ENCODE results near the gene KRTAP5-3.

KRTAP5-3 gene

DNA sequence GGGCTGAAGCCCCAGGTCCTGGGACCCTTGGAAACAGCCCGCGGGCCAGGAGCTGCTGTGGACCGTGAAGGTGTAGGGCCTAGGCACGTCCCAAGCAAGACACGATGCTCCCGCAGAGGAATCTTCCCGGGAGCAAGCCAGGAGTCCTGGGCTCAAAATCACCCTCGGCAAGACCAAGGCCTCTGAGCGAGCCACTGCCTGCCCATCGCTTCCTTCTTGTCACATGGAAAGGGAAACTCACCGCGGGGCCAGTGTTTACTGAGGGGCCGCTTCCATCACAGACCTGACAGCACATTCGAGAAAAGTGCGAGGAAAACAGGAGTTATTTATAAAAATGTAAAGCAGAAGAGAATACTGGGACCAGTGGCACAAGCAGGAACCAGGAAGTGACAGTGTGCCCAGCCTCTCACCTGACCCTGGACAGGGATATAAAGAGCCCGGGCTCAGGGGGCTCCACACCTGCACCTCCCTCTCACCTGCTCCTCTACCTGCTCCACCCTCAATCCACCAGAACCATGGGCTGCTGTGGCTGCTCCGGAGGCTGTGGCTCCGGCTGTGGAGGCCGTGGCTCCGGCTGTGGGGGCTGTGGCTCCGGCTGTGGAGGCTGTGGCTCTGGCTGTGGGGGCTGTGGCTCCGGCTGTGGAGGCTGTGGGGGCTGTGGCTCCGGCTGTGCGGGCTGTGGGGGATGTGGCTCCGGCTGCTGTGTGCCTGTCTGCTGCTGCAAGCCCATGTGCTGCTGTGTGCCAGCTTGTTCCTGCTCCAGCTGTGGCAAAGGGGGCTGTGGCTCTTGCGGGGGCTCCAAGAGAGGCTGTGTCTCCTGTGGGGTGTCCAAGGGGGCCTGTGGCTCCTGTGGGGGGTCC lies 21.3 kb upstream of the KRTAP5-3 start, which contains the start of gene KRTAP5-5:
TSS of gene KRTAP5-5 (plus strand) at position 450 of the 860 bp plus-strand sequence. CDS start at position 516, 66 bp downstream.
- H3K27me3 ChIP-seq (ENCODE audit: control insufficient read depth in 1 of 2, insufficient read depth in 1 of 2, low read length in 2 of 2), result peaks cover 72 to 89% of the 10 kb centered on the region in 2 experiments
- H2AK5ac ChIP-seq (ENCODE audit: low read length, severe bottlenecking), result no peak within 1 kb of the TSS
- no peak within 1 kb of the TSS for H2BK120ac ChIP-seq (ENCODE audit: low read depth, low read length)
- H3K4ac ChIP-seq (ENCODE audit: low read depth in 1 of 2, low read length in 2 of 2), result no peak within 1 kb of the TSS
- no peak within 1 kb of the TSS for H3K18ac ChIP-seq (ENCODE audit: low read depth in 1 of 2, low read length in 2 of 2)
- H3K36me3 ChIP-seq (ENCODE audit: control insufficient read depth in 1 of 2, insufficient read depth in 2 of 2, low read depth in 1 of 2, low read length in 2 of 2), result no peaks in the 10 kb centered on the region
- no peak within 1 kb of the TSS for H2BK15ac ChIP-seq (ENCODE audit: low read depth, poor library complexity, severe bottlenecking)
- H4K91ac ChIP-seq (ENCODE audit: low read length), result no peak within 1 kb of the TSS
- H3K4me2 ChIP-seq (ENCODE audit: low read length, poor library complexity, severe bottlenecking), result no peak within 1 kb of the TSS
- H2BK5ac ChIP-seq (ENCODE audit: low read depth, low read length, poor library complexity, severe bottlenecking), result no peak within 1 kb of the TSS
- no peaks in the 10 kb centered on the region for H3K79me1 ChIP-seq (replicated peaks; ENCODE audit: low read length, poor library complexity, severe bottlenecking)
- H2BK12ac ChIP-seq (ENCODE audit: low read length in 2 of 2), result no peak within 1 kb of the TSS
- H3K4me3 ChIP-seq (ENCODE audit: insufficient read depth in 1 of 2, low read depth in 1 of 2, low read length in 2 of 2), result no peak within 1 kb of the TSS
- H3K4me1 ChIP-seq (ENCODE audit: control insufficient read depth, insufficient read depth, low read depth, low read length), result no peaks in the 10 kb centered on the region
- no peak within 1 kb of the TSS for H3K9ac ChIP-seq (ENCODE audit: low read length)
- H4K8ac ChIP-seq (ENCODE audit: low read length), result peak within 1 kb of the TSS; percentile 25
- H3K9me3 ChIP-seq (ENCODE audit: control insufficient read depth, low read length), result peaks cover 4% of the 10 kb centered on the region
- H3K27ac ChIP-seq (ENCODE audit: low read length, poor library complexity, severe bottlenecking), result no peak within 1 kb of the TSS
- no peak within 1 kb of the TSS for H2AFZ ChIP-seq (ENCODE audit: low read depth, low read length)
- WGBS, result 85% methylated on average over 23 of the region's 26 CpGs
- peak within 1 kb of the TSS in 1 of 2 experiments; percentile 57 for H3K14ac ChIP-seq (ENCODE audit: low read length in 2 of 2)
- H3K23ac ChIP-seq (ENCODE audit: low read length in 2 of 2), result no peak within 1 kb of the TSS
- DNase-seq, result no peak

DNA sequence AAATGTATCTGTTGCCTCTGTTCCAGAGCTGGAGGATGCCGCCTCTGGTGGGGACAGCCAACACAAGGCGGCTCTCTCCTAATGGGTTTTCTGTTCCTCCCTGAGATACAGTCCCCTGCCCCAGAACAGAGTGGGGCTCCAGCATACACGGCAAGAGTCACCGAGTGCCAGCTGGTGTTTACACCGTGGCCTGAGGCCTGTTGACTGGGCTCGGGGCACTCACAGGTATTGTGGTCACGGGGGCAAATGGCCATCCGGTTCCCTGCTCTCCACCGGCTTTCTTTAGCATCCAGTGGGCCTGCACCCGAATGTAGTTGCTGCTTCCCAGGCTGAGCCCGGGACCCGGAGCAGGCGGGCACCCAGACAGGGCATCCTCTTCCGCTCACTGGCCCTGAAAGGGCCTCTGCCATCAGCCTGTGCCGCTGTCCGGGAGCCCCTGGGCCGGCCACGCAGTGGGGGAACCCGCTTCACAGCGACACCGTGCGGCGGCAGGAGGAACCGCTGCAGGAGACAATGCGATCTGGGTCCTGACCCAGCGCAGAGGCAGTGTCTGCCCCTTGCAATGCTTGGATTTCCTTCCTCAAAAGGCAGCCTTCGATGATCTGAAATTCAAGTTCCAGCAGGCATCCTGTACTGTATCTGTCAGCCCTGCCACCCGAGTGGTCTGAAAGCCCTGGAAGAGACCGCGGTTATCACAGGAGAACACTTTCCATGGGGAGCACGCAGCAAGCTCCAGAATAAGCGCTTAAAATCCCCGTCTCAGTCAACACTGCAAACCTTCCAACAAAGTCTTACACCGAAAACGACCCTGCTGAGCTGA lies 20.5 kb upstream of the KRTAP5-3 start:
- Histone ChIP-seq H3K23ac (ENCODE audit: low read length in 2 of 2) (peak overlapping the region in 1 of 2 experiments; percentile 41), H3K9me3 (ENCODE audit: control insufficient read depth, low read length) (peaks cover 4% of the 10 kb centered on the region), H4K91ac (ENCODE audit: low read length) (no peak overlapping the region), H3K9ac (ENCODE audit: low read length) (no peak overlapping the region), H3K4ac (ENCODE audit: low read depth in 1 of 2, low read length in 2 of 2) (no peak overlapping the region), H3K27ac (ENCODE audit: low read length, poor library complexity, severe bottlenecking) (no peak overlapping the region), H4K8ac (ENCODE audit: low read length) (no peak overlapping the region), H2BK15ac (ENCODE audit: low read depth, poor library complexity, severe bottlenecking) (no peak overlapping the region), H2BK12ac (ENCODE audit: low read length in 2 of 2) (no peak overlapping the region), H3K79me1 (replicated peaks; ENCODE audit: low read length, poor library complexity, severe bottlenecking) (no peaks in the 10 kb centered on the region), H3K14ac (ENCODE audit: low read length in 2 of 2) (no peak overlapping the region), H2BK5ac (ENCODE audit: low read depth, low read length, poor library complexity, severe bottlenecking) (no peak overlapping the region), H3K4me3 (ENCODE audit: insufficient read depth in 1 of 2, low read depth in 1 of 2, low read length in 2 of 2) (no peak overlapping the region), H3K4me2 (ENCODE audit: low read length, poor library complexity, severe bottlenecking) (no peak overlapping the region), H2BK120ac (ENCODE audit: low read depth, low read length) (no peak overlapping the region), H3K27me3 (ENCODE audit: control insufficient read depth in 1 of 2, insufficient read depth in 1 of 2, low read length in 2 of 2) (peaks cover 72 to 86% of the 10 kb centered on the region in 2 experiments), H3K4me1 (ENCODE audit: control insufficient read depth, insufficient read depth, low read depth, low read length) (no peaks in the 10 kb centered on the region), H2AFZ (ENCODE audit: low read depth, low read length) (no peak overlapping the region), H3K18ac (ENCODE audit: low read depth in 1 of 2, low read length in 2 of 2) (no peak overlapping the region), H2AK5ac (ENCODE audit: low read length, severe bottlenecking) (no peak overlapping the region), H3K36me3 (ENCODE audit: control insufficient read depth in 1 of 2, insufficient read depth in 2 of 2, low read depth in 1 of 2, low read length in 2 of 2) (no peaks in the 10 kb centered on the region)
- DNase-seq, result peak; percentile 30
- 38% methylated on average over 35 of the region's 35 CpGs for WGBS

DNA sequence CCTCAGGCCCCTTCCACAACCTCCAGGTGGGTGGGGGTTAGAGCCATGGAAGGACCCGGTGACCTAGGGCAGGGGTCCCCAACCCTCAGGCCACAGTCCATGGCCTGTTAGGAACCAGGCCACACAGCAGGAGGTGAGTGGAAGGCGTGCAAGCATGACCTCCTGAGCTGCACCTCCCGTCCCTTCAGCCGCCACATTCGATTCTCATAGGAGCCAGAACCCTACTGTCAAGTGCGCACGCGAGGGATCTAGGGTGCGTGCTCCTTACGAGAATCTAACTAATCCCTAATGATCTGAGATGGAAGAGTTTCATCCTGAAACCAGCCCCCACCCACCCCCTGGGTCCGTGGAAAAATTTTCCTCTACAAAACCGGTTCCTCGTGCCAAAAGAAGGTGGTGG lies 17.3 kb upstream of the KRTAP5-3 start:
- Histone ChIP-seq H3K4me1 (ENCODE audit: control insufficient read depth, insufficient read depth, low read depth, low read length) (no peaks in the 10 kb centered on the region), H4K91ac (ENCODE audit: low read length) (no peak overlapping the region), H3K36me3 (ENCODE audit: control insufficient read depth in 1 of 2, insufficient read depth in 2 of 2, low read depth in 1 of 2, low read length in 2 of 2) (no peaks in the 10 kb centered on the region), H3K4me3 (ENCODE audit: insufficient read depth in 1 of 2, low read depth in 1 of 2, low read length in 2 of 2) (no peak overlapping the region), H3K4me2 (ENCODE audit: low read length, poor library complexity, severe bottlenecking) (no peak overlapping the region), H3K18ac (ENCODE audit: low read depth in 1 of 2, low read length in 2 of 2) (no peak overlapping the region), H2AK5ac (ENCODE audit: low read length, severe bottlenecking) (no peak overlapping the region), H2BK15ac (ENCODE audit: low read depth, poor library complexity, severe bottlenecking) (no peak overlapping the region), H2AFZ (ENCODE audit: low read depth, low read length) (no peak overlapping the region), H3K9me3 (ENCODE audit: control insufficient read depth, low read length) (peaks cover 4% of the 10 kb centered on the region), H3K79me1 (replicated peaks; ENCODE audit: low read length, poor library complexity, severe bottlenecking) (no peaks in the 10 kb centered on the region), H3K14ac (ENCODE audit: low read length in 2 of 2) (no peak overlapping the region), H2BK5ac (ENCODE audit: low read depth, low read length, poor library complexity, severe bottlenecking) (no peak overlapping the region), H2BK120ac (ENCODE audit: low read depth, low read length) (no peak overlapping the region), H3K27ac (ENCODE audit: low read length, poor library complexity, severe bottlenecking) (no peak overlapping the region), H4K8ac (ENCODE audit: low read length) (no peak overlapping the region), H3K9ac (ENCODE audit: low read length) (no peak overlapping the region), H3K4ac (ENCODE audit: low read depth in 1 of 2, low read length in 2 of 2) (no peak overlapping the region), H2BK12ac (ENCODE audit: low read length in 2 of 2) (no peak overlapping the region), H3K27me3 (ENCODE audit: control insufficient read depth in 1 of 2, insufficient read depth in 1 of 2, low read length in 2 of 2) (peaks cover 59 to 70% of the 10 kb centered on the region in 2 experiments), H3K23ac (ENCODE audit: low read length in 2 of 2) (no peak overlapping the region)
- 94% methylated on average over 13 of the region's 13 CpGs for WGBS
- no peak for DNase-seq

DNA sequence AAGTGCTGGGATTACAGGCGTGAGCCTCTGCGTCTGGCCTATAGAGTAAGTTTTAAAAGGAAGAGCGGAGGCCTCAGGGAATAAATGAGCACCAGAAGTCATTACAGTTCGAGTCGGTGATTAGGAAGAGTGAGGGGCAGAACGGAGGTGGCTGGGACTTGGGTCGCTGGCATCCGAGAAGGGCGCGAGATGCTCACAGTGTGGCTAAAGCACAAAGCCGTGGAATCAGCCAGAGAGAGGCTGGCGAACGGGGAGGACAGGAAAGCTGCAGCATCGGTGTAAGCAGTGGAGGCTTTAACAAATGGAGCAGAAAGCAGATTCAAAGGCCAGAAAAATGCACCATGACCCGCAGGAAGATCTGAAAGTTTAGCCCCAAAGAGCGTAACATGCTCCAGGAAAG lies 16.4 kb upstream of the KRTAP5-3 start:
- no peak for DNase-seq
- Histone ChIP-seq H2BK120ac (ENCODE audit: low read depth, low read length) (no peak overlapping the region), H2AFZ (ENCODE audit: low read depth, low read length) (no peak overlapping the region)

More for the DNA sequence above, 16.4 kb upstream of the KRTAP5-3 start:
- no peak overlapping the region for H3K14ac ChIP-seq (ENCODE audit: low read length in 2 of 2)
- H2BK12ac ChIP-seq (ENCODE audit: low read length in 2 of 2), result no peak overlapping the region
- no peak overlapping the region for H3K4me3 ChIP-seq (ENCODE audit: insufficient read depth in 1 of 2, low read depth in 1 of 2, low read length in 2 of 2)
- H3K23ac ChIP-seq (ENCODE audit: low read length in 2 of 2), result no peak overlapping the region
- H3K18ac ChIP-seq (ENCODE audit: low read depth in 1 of 2, low read length in 2 of 2), result no peak overlapping the region
- no peak overlapping the region for H4K91ac ChIP-seq (ENCODE audit: low read length)
- peaks cover 55 to 67% of the 10 kb centered on the region in 2 experiments for H3K27me3 ChIP-seq (ENCODE audit: control insufficient read depth in 1 of 2, insufficient read depth in 1 of 2, low read length in 2 of 2)
- no peak overlapping the region for H3K4ac ChIP-seq (ENCODE audit: low read depth in 1 of 2, low read length in 2 of 2)
- 79% methylated on average over 16 of the region's 16 CpGs for WGBS
- H3K9me3 ChIP-seq (ENCODE audit: control insufficient read depth, low read length), result peaks cover 4% of the 10 kb centered on the region
- no peak overlapping the region for H3K4me2 ChIP-seq (ENCODE audit: low read length, poor library complexity, severe bottlenecking)
- no peak overlapping the region for H4K8ac ChIP-seq (ENCODE audit: low read length)
- H3K4me1 ChIP-seq (ENCODE audit: control insufficient read depth, insufficient read depth, low read depth, low read length), result no peaks in the 10 kb centered on the region
- H2BK15ac ChIP-seq (ENCODE audit: low read depth, poor library complexity, severe bottlenecking), result no peak overlapping the region
- H3K36me3 ChIP-seq (ENCODE audit: control insufficient read depth in 1 of 2, insufficient read depth in 2 of 2, low read depth in 1 of 2, low read length in 2 of 2), result no peaks in the 10 kb centered on the region
- H2BK5ac ChIP-seq (ENCODE audit: low read depth, low read length, poor library complexity, severe bottlenecking), result no peak overlapping the region
- no peak overlapping the region for H3K27ac ChIP-seq (ENCODE audit: low read length, poor library complexity, severe bottlenecking)
- H3K9ac ChIP-seq (ENCODE audit: low read length), result no peak overlapping the region
- no peak overlapping the region for H2AK5ac ChIP-seq (ENCODE audit: low read length, severe bottlenecking)
- no peaks in the 10 kb centered on the region for H3K79me1 ChIP-seq (replicated peaks; ENCODE audit: low read length, poor library complexity, severe bottlenecking)
